ENCODE measurements around the gene CNEP1R1.
"Not testable (repeated sequence)": the region's sequence is repeated elsewhere in the genome, so short reads cannot be mapped to it uniquely, and the experiment has no call there.

The CNEP1R1 gene, protein sequence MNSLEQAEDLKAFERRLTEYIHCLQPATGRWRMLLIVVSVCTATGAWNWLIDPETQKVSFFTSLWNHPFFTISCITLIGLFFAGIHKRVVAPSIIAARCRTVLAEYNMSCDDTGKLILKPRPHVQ

DNA sequence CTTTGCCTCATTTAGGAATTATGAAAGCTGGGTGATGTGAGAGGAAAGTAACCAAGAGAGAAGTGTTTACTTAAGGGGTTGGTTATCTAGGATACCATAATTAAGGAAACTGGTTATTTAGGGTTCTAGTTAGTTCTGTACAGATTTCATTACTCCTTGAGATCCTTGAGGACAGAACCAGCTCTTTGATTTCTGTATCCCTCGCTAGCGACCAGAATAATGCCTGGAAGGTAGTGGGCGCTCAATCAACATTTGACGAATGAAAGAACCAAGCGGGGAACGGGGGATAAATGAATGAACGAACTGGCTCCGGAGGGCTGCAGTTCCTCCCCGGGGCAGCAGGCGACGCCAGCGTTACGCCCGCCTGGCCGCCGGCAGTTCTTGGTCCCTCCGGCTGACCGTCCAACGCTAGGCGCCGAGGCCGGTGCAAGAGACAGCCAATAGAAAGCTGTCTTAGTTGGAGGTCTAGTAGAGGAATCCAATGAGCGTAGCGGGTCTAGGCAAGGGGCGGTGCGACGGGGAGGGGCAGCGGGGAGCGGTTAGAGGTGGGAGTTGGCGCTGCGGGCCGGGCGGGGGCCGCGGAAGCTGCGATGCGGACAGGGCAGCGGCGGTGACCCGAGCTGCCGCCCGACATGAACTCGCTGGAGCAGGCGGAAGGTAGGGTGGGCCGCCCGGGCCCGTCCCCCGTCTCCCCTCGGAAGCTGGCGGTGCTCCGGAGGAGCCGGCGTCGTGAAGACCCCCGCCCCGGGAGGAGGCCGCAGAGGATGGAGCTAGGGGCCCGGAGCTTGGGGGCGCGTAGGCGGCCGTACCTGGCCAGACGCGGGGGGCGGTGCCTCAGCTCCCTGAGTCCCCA lies at the start of gene CNEP1R1:
Gene CNEP1R1 (plus strand): TSS at position 542 of the 853 bp plus-strand sequence. CDS start 91 bp downstream, at position 633.
- intact Hi-C loops (cut with DNase I), result loop anchor here (2.0 to 10.0 kb wide), 5 partner anchors 40 to 640 kb away; partner anchors contain the start of genes BRD7, HEATR3 and TENT4B
- peak; percentile 89 to 99 (median 92) for DNase-seq

DNA sequence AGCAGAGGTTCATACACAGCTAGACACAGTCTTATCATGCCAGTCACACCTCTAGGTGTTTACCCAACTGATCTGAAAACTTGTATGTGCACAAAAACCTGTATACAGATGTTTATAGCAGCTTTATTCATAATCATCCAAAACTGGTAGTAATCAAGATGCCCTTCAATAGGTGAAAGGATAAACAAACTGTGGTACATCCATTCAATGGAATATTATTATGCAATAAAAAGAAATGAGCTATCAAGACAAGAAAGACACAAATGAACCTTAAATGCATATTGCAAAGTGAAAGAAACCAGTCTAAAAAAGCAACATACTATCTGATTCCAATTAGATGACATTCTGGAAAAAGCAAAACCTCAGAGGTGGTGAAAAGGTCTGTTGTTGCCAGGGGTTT lies 47.6 kb upstream of the CNEP1R1 start:
- intact Hi-C loops (cut with DNase I), result no loop called here
- no peak for DNase-seq

DNA sequence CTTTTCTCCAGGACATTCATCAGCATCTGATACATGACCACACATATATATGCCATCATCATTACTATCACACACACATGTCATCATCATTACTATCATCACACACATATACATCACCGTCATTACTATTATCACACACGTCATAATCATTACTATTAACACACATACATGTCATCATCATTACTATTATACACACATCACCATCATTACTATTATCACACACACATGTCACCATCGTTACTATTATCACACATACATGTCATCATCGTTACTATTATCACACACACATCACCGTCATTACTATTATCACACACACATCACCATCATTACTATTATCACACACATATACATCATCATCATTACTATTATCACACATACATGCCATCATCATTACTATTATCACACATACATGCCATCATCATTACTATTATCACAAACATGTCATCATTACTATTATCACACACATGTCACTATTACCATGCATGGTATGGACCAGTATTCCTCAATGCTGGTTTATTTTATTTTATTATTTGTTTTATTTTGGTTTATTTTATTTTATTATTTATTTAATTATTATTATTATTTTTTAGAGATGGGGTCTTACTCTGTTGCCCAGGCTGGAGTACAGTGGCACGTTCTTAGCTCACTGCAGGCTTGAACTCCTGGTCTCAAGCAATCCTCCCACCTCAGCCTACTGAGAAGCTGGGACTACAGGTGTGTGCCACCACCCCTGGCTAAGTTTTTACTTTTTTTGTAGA lies 46.3 kb upstream of the CNEP1R1 start:
- intact Hi-C loops (cut with DNase I), result no loop called here
- DNase-seq, result no peak

DNA sequence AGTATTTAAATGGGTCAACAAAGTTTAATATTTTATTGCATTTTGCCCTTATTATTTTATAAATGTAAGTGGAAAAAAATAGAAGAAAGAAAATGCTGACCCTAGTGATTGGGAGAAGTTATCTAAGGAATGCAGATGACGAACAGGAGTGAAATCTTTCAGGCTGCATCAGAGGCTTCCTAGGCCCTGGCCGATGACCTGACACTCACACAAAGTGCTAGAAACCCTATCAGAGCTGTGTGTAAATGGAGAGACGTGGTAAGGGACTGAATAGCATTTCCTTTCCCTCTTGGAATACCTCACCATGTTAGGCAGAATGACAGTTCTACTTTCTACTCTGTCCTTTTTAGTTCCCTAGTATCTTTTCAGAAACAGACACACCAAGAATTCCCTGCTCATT lies 44.9 kb upstream of the CNEP1R1 start:
- no peak for DNase-seq
- intact Hi-C loops (cut with DNase I), result no loop called here

DNA sequence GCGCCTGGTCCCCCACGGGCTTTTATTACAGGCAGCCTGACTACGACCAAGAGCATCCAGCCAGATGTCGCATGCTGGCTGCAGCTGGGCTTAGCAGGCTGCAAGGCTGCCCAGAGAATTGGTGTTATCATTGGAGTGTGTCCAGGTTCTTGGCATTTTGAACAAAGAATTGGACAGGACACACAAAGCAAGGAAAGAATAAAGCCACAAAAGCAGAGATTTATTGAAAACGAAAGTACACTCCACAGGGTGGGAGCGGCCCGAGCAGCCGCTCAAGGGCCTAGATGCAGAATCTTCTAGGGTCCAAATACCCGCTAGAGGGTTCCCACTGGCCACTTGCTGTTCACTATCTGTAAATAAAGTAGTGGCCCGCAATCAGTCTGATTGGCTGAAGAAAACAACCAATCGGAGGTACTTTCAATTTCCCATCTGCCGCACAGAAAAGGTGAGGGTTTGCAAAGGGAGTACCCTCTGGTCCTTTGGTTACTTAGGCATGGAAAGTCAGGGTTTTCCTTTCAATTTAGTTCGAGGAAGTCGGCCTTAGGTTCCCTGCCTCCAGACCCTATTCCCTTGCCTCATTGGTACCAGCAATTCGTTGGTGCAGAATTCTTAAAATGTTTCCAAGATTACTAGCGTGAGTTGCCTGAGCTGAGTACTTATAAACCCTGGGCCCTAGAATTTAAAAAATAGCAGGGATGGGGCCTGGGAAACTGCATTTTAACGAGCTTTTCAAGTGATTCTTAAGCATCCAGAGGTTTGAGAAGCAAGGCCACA lies 38.5 kb upstream of the CNEP1R1 start:
- DNase-seq, result no peak
- intact Hi-C loops (cut with DNase I), result no loop called here

DNA sequence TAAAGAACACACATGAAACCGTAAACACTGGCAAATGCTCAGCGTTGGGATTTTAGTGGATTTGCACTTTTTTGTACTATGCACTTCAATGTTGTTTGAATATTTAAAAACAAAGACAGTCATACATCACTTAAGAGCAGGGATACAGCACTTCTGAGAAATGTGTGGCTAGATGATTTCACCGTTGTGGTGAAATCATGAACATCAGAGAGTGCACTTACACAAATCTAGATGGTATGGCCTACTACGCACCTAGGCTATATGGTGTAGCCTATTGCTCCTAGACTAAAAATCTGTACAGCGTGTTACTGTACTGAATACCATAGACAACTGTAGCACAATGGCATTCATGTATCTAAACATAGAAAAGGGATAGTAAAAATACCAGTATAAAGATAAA lies 37.6 kb upstream of the CNEP1R1 start:
- DNase-seq, result no peak
- intact Hi-C loops (cut with DNase I), result no loop called here

DNA sequence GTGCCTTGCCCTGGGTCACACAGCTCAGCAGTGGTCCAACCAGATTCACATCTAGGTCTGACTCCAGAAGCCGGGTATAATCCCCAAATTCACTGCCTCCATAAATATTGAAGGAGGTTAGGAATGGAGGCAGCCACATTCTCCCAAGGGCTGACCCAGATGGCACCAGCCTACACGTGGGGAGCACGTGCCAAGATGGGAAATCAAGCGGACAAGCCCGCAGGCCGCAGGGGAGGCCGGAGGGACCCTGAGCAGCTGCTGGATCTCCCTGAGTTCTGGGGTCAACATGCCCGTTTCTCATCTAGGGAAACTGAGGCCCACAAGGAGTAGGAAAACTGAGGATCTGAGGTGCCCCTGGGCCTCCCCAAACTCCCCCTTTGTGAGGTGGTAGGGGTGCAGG lies 32.2 kb upstream of the CNEP1R1 start:
- intact Hi-C loops (cut with DNase I), result no loop called here
- DNase-seq, result no peak

DNA sequence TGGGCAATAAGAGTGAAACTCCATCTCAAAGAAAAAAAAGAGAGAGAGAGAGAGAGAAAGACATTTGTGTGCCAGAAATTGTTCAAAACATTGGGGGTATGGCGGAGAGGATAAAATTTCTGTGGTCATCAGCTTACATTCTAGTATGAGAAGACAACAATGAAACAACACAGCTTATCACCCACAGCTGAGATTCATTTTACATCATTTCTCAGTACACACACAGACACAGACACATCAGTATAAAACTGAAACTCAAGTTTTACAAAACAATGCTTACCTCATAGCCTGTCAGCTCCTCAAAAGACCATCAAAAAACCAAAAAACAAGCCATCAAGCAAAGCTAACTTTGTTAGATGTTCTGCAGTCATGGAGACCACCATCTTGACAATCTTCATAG lies 31.4 kb upstream of the CNEP1R1 start:
- intact Hi-C loops (cut with DNase I), result no loop called here

DNA sequence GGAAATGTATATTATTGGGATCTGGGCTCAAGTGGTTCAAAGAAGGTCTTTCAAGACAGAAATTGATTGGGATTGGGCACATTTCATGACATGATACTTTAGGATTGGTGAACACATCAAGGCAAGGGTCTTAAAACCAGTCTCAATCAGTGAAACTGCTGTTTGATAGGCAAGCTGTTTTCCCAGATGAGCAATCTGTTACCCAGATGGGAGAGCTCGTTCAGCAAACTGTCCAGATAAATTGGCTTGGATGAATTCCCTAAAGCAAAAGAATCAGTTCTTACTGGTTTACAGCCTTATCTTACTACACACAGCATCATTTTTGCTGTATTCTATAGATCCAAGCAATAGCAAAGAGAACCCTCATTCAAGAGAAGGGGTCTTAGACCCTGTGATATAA lies 31.0 kb upstream of the CNEP1R1 start:
- no peak for DNase-seq
- intact Hi-C loops (cut with DNase I), result no loop called here

More for the DNA sequence above, 31.4 kb upstream of the CNEP1R1 start:
- no peak for DNase-seq

DNA sequence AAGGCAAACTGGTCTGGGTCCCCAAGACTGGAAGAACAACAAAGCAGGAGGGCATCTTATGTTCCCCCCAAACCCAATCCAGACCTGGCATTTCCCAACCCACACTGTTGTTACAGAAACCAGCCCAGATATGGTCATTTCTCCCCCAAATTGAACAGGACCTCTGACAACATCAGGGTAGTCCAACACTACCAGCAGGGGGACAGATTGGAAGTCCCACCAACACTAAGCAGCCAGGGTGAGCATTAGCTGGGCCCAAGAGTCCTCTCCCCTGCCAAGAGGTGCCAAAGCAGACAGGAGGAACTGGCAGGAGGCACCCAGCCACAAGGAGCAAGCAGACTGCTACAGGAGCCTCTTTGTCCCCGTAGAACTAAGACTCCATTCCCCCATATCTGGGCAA lies 29.3 kb upstream of the CNEP1R1 start:
- intact Hi-C loops (cut with DNase I), result no loop called here
- DNase-seq, result no peak

DNA sequence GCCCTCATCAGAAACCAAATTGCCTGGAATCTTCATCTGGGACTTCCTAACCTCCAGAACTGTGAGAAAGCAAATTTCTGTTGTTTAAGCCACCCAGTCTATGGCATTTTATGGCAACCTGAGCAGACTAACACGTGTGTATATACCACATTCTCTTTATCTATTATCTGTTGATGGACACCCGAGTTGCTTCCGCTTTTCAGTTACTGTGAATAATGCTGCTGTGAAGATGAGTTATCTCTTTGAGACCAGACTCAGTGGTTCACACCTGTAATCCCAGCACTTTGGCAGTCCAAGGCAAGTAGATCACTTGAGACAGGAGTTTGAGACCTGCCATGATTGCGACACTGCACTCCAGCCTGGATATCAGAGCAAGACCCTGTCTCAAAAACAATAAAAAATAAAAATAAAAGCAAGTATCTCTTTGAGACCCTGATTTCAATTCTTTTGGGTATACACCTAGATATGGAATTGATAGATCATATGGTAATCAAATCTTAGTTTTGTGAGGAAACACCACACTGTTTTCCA lies 27.2 kb upstream of the CNEP1R1 start:
- intact Hi-C loops (cut with DNase I), result no loop called here
- no peak for DNase-seq

DNA sequence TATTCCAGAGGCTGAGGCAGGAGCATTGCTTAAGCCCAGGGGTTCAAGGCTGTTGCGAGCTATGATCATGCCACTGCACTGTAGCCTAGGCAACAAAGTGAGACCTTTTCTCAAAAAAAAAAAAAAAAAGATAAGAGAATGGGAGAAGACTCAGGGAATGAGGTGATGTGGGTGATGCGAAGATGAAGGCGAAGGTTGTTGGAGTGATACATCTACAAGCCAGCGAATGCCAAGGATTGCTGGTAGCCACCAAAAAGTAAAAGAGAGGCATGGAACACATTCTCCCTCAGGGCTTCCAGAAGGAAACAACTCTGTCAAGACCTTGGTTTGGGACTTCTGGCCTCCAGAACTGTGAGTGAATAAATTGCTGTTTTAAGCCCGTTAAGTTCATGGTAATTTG lies 26.0 kb upstream of the CNEP1R1 start:
- DNase-seq, result no peak
- intact Hi-C loops (cut with DNase I), result no loop called here

DNA sequence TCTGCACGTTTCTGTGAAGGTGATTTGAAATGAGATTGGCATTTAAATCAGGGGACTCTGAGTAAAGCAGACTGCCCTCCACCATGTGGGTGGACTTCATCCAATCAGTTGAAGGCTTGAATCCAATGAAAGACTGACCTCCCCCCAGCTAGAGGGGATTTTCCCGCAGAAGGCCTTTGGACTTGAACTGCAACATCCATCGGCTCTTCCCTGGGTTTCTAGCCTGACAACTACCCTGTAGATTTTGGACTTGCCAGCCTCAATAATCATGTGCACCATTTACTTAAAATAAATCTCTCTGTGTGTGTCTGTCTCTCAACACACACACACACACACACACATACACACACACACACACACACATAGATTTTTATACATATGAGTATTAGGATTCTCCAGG lies 23.9 kb upstream of the CNEP1R1 start:
- intact Hi-C loops (cut with DNase I), result no loop called here
- DNase-seq, result no peak

DNA sequence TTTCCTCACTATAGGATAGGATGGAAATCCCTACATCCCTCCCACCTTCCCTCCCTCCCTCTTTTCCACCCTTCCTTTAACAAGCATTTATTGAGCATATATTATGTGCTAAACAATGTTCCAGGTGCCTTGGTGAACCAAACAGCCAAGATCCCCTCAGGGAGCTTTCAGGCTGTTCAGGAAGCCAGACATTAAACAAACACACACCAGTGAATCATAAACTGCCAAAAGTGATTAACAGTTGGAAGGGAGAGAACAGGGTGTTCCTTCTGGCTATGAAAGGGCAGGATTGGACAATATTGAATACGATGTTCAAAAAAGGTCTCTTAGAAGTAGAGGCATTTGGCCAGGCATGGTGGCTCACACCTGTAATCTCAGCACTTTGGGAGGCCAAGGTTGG lies 22.8 kb upstream of the CNEP1R1 start:
- no peak for DNase-seq
- intact Hi-C loops (cut with DNase I), result no loop called here

DNA sequence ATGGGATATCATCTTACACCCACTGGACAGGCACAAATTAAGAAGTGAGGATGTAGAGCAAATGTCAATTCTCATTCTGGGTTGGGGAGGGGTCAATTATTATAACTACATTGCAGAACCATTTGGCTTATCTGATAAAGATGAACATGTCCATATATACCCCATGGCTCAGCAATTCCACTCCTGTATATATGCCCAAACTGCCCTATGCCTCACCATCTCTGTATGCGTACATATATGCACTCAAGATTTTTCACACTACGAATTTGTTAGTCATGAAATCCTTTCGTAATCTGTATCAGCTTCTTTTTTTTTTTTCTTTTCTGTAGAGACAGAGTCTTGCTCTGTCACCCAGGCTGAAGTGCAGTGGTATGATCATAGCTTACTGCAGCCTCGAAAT lies 20.8 kb upstream of the CNEP1R1 start:
- no peak for DNase-seq
- intact Hi-C loops (cut with DNase I), result no loop called here

DNA sequence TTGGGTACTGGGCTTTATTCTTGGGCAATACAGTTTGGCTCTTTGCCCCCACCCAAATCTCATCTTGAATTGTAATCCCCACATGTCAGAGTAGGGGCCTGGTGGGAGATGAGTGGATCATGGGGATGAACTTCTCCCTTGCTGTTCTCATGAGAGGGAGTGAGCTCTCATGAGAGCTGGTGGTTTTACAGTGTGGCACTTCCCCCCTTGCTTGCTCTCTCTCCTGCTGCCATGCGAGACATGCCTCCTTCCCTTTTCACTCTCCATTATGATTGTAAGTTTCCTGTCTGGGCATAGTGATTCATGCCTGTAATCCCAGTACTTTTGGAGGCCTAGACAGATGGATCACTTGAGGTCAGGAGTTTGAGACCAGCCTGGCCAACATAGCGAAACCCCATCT lies 18.1 kb upstream of the CNEP1R1 start:
- no peak for DNase-seq
- intact Hi-C loops (cut with DNase I), result no loop called here

DNA sequence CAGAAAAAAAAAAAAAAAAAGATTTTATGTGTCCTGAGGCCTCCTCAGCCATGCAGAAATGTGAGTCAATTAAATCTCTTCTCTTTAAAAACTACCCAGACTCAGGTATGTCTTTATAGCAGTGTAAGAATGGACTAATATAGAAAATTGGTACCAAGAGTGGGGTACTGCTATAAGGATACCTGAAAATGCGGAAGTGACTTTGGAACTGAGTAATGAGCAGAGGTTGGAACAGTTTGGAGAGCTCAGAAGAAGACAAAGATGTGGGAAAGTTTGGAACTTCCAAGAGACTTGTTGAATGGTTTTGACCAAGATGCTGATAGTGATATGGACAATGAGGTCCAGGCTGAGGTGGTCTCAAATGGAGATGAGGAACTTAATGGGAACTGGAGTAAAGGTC lies 17.3 kb upstream of the CNEP1R1 start:
- no peak for DNase-seq
- intact Hi-C loops (cut with DNase I), result no loop called here

DNA sequence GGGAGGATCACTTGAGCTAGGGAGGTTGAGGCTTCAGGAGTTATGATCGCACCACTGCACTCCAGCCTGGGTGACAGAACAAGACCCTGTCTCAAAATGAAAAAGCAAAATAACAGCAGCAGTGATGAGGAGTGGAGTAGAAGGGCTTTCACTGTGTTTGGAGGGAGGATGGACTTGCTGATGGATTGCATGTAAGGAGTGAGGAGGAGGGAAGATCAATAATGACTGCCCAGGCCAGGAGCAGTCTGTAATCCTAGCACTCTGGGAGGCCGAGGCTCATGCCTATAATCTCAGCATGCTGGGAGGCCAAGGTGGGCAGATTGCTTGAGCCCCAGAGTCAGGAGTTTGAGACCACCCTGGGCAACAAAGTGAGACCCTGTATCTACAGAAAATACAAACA lies 14.8 kb upstream of the CNEP1R1 start:
- intact Hi-C loops (cut with DNase I), result no loop called here
- DNase-seq, result no peak

DNA sequence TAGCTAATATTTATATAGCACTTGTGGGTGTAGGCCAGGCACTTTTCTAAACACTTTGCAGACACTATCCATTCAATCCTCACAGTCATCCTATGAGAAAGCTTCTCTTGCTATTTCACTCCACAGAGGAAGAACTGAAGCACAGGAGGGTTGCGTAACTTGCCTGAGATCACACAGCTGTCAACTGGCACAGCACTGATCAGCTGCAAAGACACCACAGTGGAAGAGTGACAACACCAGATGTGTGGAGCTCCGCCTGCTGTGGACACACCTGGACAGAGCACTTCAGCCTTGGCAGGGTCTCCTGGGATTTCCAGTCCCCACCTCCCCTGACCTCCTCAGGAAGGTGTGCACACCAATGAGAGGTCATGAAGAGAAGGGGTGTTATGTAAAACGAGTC lies 13.3 kb upstream of the CNEP1R1 start:
- DNase-seq, result no peak
- intact Hi-C loops (cut with DNase I), result no loop called here

DNA sequence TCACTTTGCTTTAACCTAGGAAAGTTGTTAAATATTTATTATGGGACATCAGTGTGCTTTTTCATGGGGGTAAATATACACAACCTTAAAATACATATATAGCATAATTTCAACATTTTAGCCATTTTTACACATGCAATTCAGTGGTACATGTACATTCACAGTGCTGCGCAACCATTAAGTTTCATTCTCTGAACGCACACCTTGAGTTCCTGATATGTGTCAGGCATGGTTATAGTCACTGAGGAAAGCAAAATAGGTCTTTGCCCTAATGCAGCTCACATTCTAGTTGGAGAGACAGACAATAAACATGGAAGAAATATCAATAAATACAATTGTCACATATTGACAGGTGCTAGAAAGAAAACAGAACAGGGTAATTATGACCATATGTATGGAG lies 12.8 kb upstream of the CNEP1R1 start:
- DNase-seq, result no peak
- intact Hi-C loops (cut with DNase I), result no loop called here

DNA sequence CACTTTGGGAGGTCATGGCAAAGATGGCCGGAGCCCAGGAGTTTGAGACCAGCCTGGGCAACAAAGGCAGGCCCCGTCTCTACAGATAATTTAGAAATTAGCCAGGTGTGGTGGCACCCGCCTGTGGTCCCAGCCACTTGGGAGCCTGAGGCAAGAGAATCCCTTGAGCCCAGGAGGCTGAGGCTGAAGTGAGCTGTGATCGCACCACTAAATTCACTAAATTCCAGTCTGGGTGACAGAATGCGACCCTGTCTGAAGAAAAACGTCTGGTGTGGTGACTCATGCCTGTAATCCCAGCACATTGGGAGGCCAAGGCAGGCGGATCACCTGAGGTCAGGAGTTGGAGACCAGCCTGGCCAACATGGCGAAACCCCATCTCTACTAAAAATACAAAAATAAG lies 10.8 kb upstream of the CNEP1R1 start:
- intact Hi-C loops (cut with DNase I); DNase-seq: not testable (repeated sequence)

All from posterior cingulate gyrus (tissue), 11 donors.